Ramos (cell line): ENCODE results near the gene IL4R.

Source experiments
- in situ Hi-C: fragments of 300-500 bp; cut with MboI; formaldehyde crosslinking; loops from one replicate; pipeline ENCODE4 v1.14.3; 2022; ENCODE audit warnings: low sequenced_read_pairs; ENCODE audit not compliant: unreplicated experiment

The IL4R gene

GRCh38 chr16:27347930-27348685, 34.3 kb downstream of the IL4R start:
- in situ Hi-C loops: no loop called here

GRCh38 chr16:27349276-27349675, 35.5 kb downstream of the IL4R start:
- in situ Hi-C loops: no loop called here

- in situ Hi-C loops: no loop called here
Observed at GRCh38 chr16:27350006-27350405, 36.2 kb downstream of the IL4R start.

- in situ Hi-C loops: no loop called here
Observed at GRCh38 chr16:27351989-27352388, 38.2 kb downstream of the IL4R start.

- in situ Hi-C loops: no loop called here
Observed at GRCh38 chr16:27353853-27354252, 40.1 kb downstream of the IL4R start.

GRCh38 chr16:27355610-27356009, 41.8 kb downstream of the IL4R start:
- in situ Hi-C loops: no loop called here

- in situ Hi-C loops: no loop called here
Observed at GRCh38 chr16:27356794-27357193, 43.0 kb downstream of the IL4R start.

GRCh38 chr16:27359051-27359450, 45.3 kb downstream of the IL4R start:
- in situ Hi-C loops: no loop called here

- in situ Hi-C loops: no loop called here
Observed at GRCh38 chr16:27359615-27360014, 45.8 kb downstream of the IL4R start.

GRCh38 chr16:27361987-27362386, 48.2 kb downstream of the IL4R start:
- in situ Hi-C loops: no loop called here

- in situ Hi-C loops: no loop called here
Observed at GRCh38 chr16:27362570-27363245, 48.9 kb downstream of the IL4R start.

- in situ Hi-C loops: no loop called here
Observed at GRCh38 chr16:27363246-27363632, 49.5 kb downstream of the IL4R start.

GRCh38 chr16:27363797-27364196, 50.0 kb downstream of the IL4R start:
- in situ Hi-C loops: no loop called here

- in situ Hi-C loops: no loop called here
Observed at GRCh38 chr16:27364493-27365141, 50.8 kb downstream of the IL4R start.

- in situ Hi-C loops: no loop called here
Observed at GRCh38 chr16:27365142-27366089, 51.6 kb downstream of the IL4R start.

GRCh38 chr16:27366687-27367460, 53.1 kb downstream of the IL4R start:
- in situ Hi-C loops: no loop called here

- in situ Hi-C loops: no loop called here
Observed at GRCh38 chr16:27367461-27368357, 53.9 kb downstream of the IL4R start.

GRCh38 chr16:27368358-27368722, 54.6 kb downstream of the IL4R start:
- in situ Hi-C loops: no loop called here

- in situ Hi-C loops: loop anchor here (5.0 kb wide), 1 partner anchor 193 kb away; no protein-coding TSS in a partner anchor
Observed at GRCh38 chr16:27369806-27370205, 56.0 kb downstream of the IL4R start.
